ENCODE results near the gene SPCS2. TPM values are rescaled to one million over a fixed set of nuclear protein-coding genes. Genes with fewer than 3 reads are reported as not detected.

SPCS2 gene
- total RNA-seq, 2 experiments from 2014 or later: 36.5 to 42.9 TPM

- Histone ChIP-seq H3K36me3 (ENCODE audit: insufficient read depth, low read length) (peaks cover 92% of the 10 kb centered on the region), H3K4me3 (ENCODE audit: low read length) (no peak overlapping the region), H3K27ac (ENCODE audit: low read depth in 1 of 2, low read length in 2 of 2) (no peak overlapping the region), H3K27me3 (ENCODE audit: control insufficient read depth in 1 of 2, insufficient read depth in 2 of 2, low read length in 2 of 2) (no peaks in the 10 kb centered on the region), H3K9me3 (ENCODE audit: control insufficient read depth in 1 of 2, insufficient read depth in 1 of 2, low read length in 2 of 2) (no peaks in the 10 kb centered on the region), H3K4me1 (ENCODE audit: insufficient read depth, low read length) (no peaks in the 10 kb centered on the region)
- CTCF ChIA-PET: interaction anchor here (1.6 kb wide), 1 partner anchor 312 kb away, joined by 3 read pairs; no protein-coding TSS in a partner anchor
- no peaks in the 10 kb centered on the region for H3K4me1 Mint-ChIP-seq (ENCODE audit: low read depth)
- no peaks in the 10 kb centered on the region for H3K27me3 Mint-ChIP-seq
- intact Hi-C loops (cut with DNase I, micrococcal nuclease): no loop called here
- no peaks in the 10 kb centered on the region for H3K9me3 Mint-ChIP-seq
- no peak overlapping the region for H3K4me3 Mint-ChIP-seq
- POLR2A ChIA-PET: no interaction called here
- TF ChIP-seq, protein P1, sequence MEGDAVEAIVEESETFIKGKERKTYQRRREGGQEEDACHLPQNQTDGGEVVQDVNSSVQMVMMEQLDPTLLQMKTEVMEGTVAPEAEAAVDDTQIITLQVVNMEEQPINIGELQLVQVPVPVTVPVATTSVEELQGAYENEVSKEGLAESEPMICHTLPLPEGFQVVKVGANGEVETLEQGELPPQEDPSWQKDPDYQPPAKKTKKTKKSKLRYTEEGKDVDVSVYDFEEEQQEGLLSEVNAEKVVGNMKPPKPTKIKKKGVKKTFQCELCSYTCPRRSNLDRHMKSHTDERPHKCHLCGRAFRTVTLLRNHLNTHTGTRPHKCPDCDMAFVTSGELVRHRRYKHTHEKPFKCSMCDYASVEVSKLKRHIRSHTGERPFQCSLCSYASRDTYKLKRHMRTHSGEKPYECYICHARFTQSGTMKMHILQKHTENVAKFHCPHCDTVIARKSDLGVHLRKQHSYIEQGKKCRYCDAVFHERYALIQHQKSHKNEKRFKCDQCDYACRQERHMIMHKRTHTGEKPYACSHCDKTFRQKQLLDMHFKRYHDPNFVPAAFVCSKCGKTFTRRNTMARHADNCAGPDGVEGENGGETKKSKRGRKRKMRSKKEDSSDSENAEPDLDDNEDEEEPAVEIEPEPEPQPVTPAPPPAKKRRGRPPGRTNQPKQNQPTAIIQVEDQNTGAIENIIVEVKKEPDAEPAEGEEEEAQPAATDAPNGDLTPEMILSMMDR (IDR thresholded peaks at IDR 0.05): no peak
- no peak for ATAC-seq (ENCODE audit: poor library complexity)
- H3K36me3 Mint-ChIP-seq (ENCODE audit: low read depth): peaks cover 81% of the 10 kb centered on the region
- no peak overlapping the region for H3K27ac Mint-ChIP-seq
- no peak for DNase-seq
These were observed 12.1 kb upstream of the SPCS2 start for GRCh38 chr11:74936976-74937375.

DNA sequence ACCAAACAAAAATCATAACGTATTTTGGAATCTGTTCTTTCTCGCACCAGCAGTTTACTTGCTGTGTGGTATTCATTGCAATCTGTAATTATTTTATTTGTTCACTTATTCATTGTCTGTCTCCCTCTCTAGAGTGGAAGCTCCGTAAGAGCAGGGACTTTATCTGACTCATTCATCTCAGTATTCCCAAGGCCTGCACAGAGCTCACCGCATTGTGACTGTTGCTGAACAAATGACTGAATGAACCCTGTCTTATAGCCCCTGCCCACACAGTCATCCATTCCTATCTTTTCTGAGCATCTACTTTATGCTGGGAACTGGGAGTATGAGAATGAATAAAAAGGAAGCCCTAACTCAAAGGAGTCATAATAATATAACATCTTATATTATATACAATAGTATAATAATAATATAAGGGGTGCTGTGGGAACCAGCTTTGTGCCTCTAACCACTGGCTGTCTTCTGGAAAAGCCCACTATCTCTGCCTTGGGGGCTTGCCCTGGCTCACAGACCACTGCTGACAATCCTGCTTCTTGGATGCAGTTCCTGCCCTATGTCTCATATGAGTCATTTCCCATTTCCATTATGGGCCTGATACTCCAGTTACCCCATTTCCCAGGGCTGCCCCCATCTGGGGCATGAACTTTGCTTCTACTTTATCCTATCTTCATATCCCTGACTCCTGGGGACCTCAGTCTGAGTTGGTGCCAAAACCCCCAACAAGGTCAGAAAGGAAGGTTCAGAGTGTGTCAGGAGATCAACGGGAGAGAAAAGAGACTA, 11.2 kb upstream of the SPCS2 start:
- intact Hi-C loops (cut with DNase I, micrococcal nuclease): no loop called here
- CTCF ChIA-PET: no interaction called here
- no peak for ATAC-seq (ENCODE audit: poor library complexity)
- Histone ChIP-seq H3K4me3 (ENCODE audit: low read length) (no peak overlapping the region), H3K27ac (ENCODE audit: low read depth in 1 of 2, low read length in 2 of 2) (no peak overlapping the region), H3K9me3 (ENCODE audit: control insufficient read depth in 1 of 2, insufficient read depth in 1 of 2, low read length in 2 of 2) (no peaks in the 10 kb centered on the region), H3K4me1 (ENCODE audit: insufficient read depth, low read length) (no peaks in the 10 kb centered on the region), H3K27me3 (ENCODE audit: control insufficient read depth in 1 of 2, insufficient read depth in 2 of 2, low read length in 2 of 2) (no peaks in the 10 kb centered on the region), H3K36me3 (ENCODE audit: insufficient read depth, low read length) (peaks cover 92% of the 10 kb centered on the region)
- no peak overlapping the region for H3K27ac Mint-ChIP-seq
- TF ChIP-seq, protein P1 (IDR thresholded peaks at IDR 0.05): no peak
- POLR2A ChIA-PET: no interaction called here
- H3K36me3 Mint-ChIP-seq (ENCODE audit: low read depth): peaks cover 82% of the 10 kb centered on the region
- H3K27me3 Mint-ChIP-seq: no peaks in the 10 kb centered on the region
- no peaks in the 10 kb centered on the region for H3K4me1 Mint-ChIP-seq (ENCODE audit: low read depth)
- H3K4me3 Mint-ChIP-seq: no peak overlapping the region
- no peaks in the 10 kb centered on the region for H3K9me3 Mint-ChIP-seq
- no peak for DNase-seq

GRCh38 chr11:74941492-74941891, 7.6 kb upstream of the SPCS2 start:
- H3K36me3 Mint-ChIP-seq (ENCODE audit: low read depth): peaks cover 71% of the 10 kb centered on the region
- CTCF ChIA-PET: no interaction called here
- H3K4me3 Mint-ChIP-seq: no peak overlapping the region
- H3K27me3 Mint-ChIP-seq: no peaks in the 10 kb centered on the region
- H3K4me1 Mint-ChIP-seq (ENCODE audit: low read depth): peaks cover 5% of the 10 kb centered on the region
- DNase-seq (no peak), ATAC-seq (ENCODE audit: poor library complexity) (no peak)
- POLR2A ChIA-PET: no interaction called here
- peaks cover 4% of the 10 kb centered on the region for H3K4me1 ChIP-seq (ENCODE audit: insufficient read depth, low read length)
- intact Hi-C loops (cut with DNase I, micrococcal nuclease): loop anchor here in 1 of 2 experiments (10.0 kb wide), 1 partner anchor 1347 kb away; the partner anchor contains the start of gene FAM168A
- H3K27ac ChIP-seq (ENCODE audit: low read depth in 1 of 2, low read length in 2 of 2): no peak overlapping the region
- H3K9me3 ChIP-seq (ENCODE audit: control insufficient read depth in 1 of 2, insufficient read depth in 1 of 2, low read length in 2 of 2): no peaks in the 10 kb centered on the region
- H3K4me3 ChIP-seq (ENCODE audit: low read length): no peak overlapping the region
- TF ChIP-seq, protein P1 (IDR thresholded peaks at IDR 0.05): no peak
- no peaks in the 10 kb centered on the region for H3K27me3 ChIP-seq (ENCODE audit: control insufficient read depth in 1 of 2, insufficient read depth in 2 of 2, low read length in 2 of 2)
- H3K9me3 Mint-ChIP-seq: no peaks in the 10 kb centered on the region
- H3K36me3 ChIP-seq (ENCODE audit: insufficient read depth, low read length): peaks cover 80% of the 10 kb centered on the region
- no peak overlapping the region for H3K27ac Mint-ChIP-seq

Measured in CD4-positive, alpha-beta T cell (primary cell).